Right lobe of liver (tissue), 4 donors: ENCODE data around the gene PTH1R.
A peak's percentile ranks its signal among the peaks of the same experiment; 100 is the strongest.

Experiments
- POLR2A ChIP-seq: fragments of 450-650 bp; IDR thresholded peaks from one replicate; pipeline ENCODE4 v1.6.1; 2017; ENCODE audit warnings: antibody characterized with exemption, mild to moderate bottlenecking
- TF ChIP-seq, protein P1 (sequence below), 4 donors: fragments of 200-600 bp in 3 of 4; fragments of 450-650 bp in 1 of 4; IDR thresholded peaks; one replicate each; pipeline versions ENCODE4 v1.5.1 to v1.8.0; 2016 to 2022; ENCODE audit warnings: antibody characterized with exemption in 4 of 4, mild to moderate bottlenecking in 2 of 4
- donor health status: DM: no; HTN: no; CAD: no.
- donor health status: DM: no; HTN: no; CAD: no.
- donor health status: DM: no; HTN: yes; CAD: no.

- TF ChIP-seq, protein P1, sequence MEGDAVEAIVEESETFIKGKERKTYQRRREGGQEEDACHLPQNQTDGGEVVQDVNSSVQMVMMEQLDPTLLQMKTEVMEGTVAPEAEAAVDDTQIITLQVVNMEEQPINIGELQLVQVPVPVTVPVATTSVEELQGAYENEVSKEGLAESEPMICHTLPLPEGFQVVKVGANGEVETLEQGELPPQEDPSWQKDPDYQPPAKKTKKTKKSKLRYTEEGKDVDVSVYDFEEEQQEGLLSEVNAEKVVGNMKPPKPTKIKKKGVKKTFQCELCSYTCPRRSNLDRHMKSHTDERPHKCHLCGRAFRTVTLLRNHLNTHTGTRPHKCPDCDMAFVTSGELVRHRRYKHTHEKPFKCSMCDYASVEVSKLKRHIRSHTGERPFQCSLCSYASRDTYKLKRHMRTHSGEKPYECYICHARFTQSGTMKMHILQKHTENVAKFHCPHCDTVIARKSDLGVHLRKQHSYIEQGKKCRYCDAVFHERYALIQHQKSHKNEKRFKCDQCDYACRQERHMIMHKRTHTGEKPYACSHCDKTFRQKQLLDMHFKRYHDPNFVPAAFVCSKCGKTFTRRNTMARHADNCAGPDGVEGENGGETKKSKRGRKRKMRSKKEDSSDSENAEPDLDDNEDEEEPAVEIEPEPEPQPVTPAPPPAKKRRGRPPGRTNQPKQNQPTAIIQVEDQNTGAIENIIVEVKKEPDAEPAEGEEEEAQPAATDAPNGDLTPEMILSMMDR (IDR thresholded peaks at IDR 0.05) = no peak
- TF ChIP-seq POLR2A = peak; percentile 51
These were observed 32.1 kb upstream of the PTH1R start for GRCh38 chr3:46845397-46845859.
